GM18520 (cell line): Measurements from ENCODE around the gene SPCS3.
"Not testable (repeated sequence)": the region's sequence is repeated elsewhere in the genome, so short reads cannot be mapped to it uniquely, and the experiment has no call there.

ENCODE experiments used
- ATAC-seq: cut with Tn5 transposase; IDR thresholded peaks from one replicate; pipeline ENCODE4 v1.9.1; 2021; ENCODE audit not compliant: unreplicated experiment

SPCS3 gene

GRCh38 chr4:176302283-176303275 is 17.2 kb upstream of the SPCS3 start:
- ATAC-seq, result no peak

- no peak for ATAC-seq
Observed at GRCh38 chr4:176303938-176304337, 15.8 kb upstream of the SPCS3 start.

- ATAC-seq, result no peak
Observed at GRCh38 chr4:176306837-176307665, 12.7 kb upstream of the SPCS3 start.

GRCh38 chr4:176307666-176307930 is 12.2 kb upstream of the SPCS3 start:
- ATAC-seq, result no peak

- peak; percentile 29 for ATAC-seq
Observed at GRCh38 chr4:176308441-176308840, 11.3 kb upstream of the SPCS3 start.

GRCh38 chr4:176309046-176309445 is 10.7 kb upstream of the SPCS3 start:
- peak; percentile 100 for ATAC-seq

- ATAC-seq, result no peak
Observed at GRCh38 chr4:176309772-176310171, 10.0 kb upstream of the SPCS3 start.

GRCh38 chr4:176313596-176314336 is 6.0 kb upstream of the SPCS3 start:
- ATAC-seq, result no peak

GRCh38 chr4:176319151-176319703 is 539 bp upstream of the SPCS3 start:
- ATAC-seq, result no peak

- peak; percentile 72 for ATAC-seq
Observed at GRCh38 chr4:176320340-176320975, 692 bp downstream of the SPCS3 start.

GRCh38 chr4:176320976-176321361 is 1.2 kb downstream of the SPCS3 start:
- ATAC-seq, result no peak

GRCh38 chr4:176321589-176321988 is 1.8 kb downstream of the SPCS3 start:
- no peak for ATAC-seq

- no peak for ATAC-seq
Observed at GRCh38 chr4:176323511-176324160, 3.9 kb downstream of the SPCS3 start.

GRCh38 chr4:176324876-176325275 is 5.1 kb downstream of the SPCS3 start:
- ATAC-seq, result not testable (repeated sequence)

GRCh38 chr4:176333076-176333475 is 13.3 kb downstream of the SPCS3 start:
- ATAC-seq, result no peak

- ATAC-seq, result no peak
Observed at GRCh38 chr4:176334066-176334465, 14.3 kb downstream of the SPCS3 start.

GRCh38 chr4:176335421-176335820 is 15.7 kb downstream of the SPCS3 start:
- no peak for ATAC-seq

- ATAC-seq, result no peak
Observed at GRCh38 chr4:176339936-176340761, 20.4 kb downstream of the SPCS3 start.
